Neural crest cell (in vitro differentiated cells): ENCODE measurements around the gene KIAA0586. TPM values are rescaled to one million over a fixed set of nuclear protein-coding genes. Genes with fewer than 3 reads are reported as not detected.

Source experiments
- DNase-seq: peaks from one replicate; pipeline ENCODE4 v3.0.0; 2021; ENCODE audit warnings: low read depth, mixed read lengths, low spot score
- H3K27ac Mint-ChIP-seq: one replicate; pipeline ENCODE4 v1.8.0; 2021; ENCODE audit warnings: mild to moderate bottlenecking, mixed read lengths; ENCODE audit not compliant: unreplicated experiment
- H3K27me3 Mint-ChIP-seq: 2 replicates; pipeline ENCODE4 v1.8.0; 2021; ENCODE audit warnings: low read depth, mild to moderate bottlenecking, mixed read lengths
- H3K36me3 Mint-ChIP-seq: 2 replicates; pipeline ENCODE4 v1.8.0; 2021; ENCODE audit warnings: low read depth, mild to moderate bottlenecking, mixed read lengths
- H3K4me1 Mint-ChIP-seq: 2 replicates; pipeline ENCODE4 v1.8.0; 2021; ENCODE audit warnings: mixed read lengths
- H3K4me3 Mint-ChIP-seq: one replicate; pipeline ENCODE4 v1.8.0; 2021; ENCODE audit warnings: mild to moderate bottlenecking, mixed read lengths
- H3K9me3 Mint-ChIP-seq: 2 replicates; pipeline ENCODE4 v1.8.0; 2021; ENCODE audit warnings: mixed read lengths
- total RNA-seq: library from RNA; stranded (reverse); gene quantifications from 2 replicates; pipeline ENCODE4 v1.2.1, GENCODE V29; 2021
- TF ChIP-seq, protein P1 (sequence below): fragments of 200-600 bp; sonication (generic); conservative IDR thresholded peaks from 2 replicates; pipeline ENCODE4 v1.5.0; 2021; ENCODE audit warnings: antibody characterized with exemption, mild to moderate bottlenecking

KIAA0586 gene
- total RNA-seq, 1 donor from 2014 or later = 41.1 TPM

DNA sequence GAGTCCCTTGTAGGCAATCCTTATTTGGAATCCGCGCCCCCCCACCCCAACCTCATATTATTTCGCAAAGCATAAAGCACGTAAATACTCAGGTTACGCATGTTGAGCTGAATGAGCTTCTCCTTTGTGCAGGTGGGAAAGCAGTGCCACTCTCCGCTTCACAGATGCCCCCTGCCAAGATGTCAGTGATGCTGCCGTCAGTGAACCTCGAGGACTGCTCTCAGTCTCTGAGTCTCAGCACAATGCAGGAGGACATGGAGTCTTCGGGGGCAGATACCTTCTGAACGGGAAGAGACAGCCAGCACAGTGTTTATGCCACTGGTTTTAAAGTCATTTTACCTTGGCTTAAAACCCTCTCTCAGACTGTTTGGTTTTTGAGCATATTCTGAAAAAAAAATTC, 120.1 kb downstream of the KIAA0586 start:
- Mint-ChIP-seq H3K36me3 (peaks cover 20% of the 10 kb centered on the region), H3K4me1 (no peaks in the 10 kb centered on the region), H3K27me3 (no peaks in the 10 kb centered on the region), H3K27ac (no peak overlapping the region), H3K9me3 (peaks cover 6% of the 10 kb centered on the region), H3K4me3 (no peak overlapping the region)
- TF ChIP-seq, protein P1, sequence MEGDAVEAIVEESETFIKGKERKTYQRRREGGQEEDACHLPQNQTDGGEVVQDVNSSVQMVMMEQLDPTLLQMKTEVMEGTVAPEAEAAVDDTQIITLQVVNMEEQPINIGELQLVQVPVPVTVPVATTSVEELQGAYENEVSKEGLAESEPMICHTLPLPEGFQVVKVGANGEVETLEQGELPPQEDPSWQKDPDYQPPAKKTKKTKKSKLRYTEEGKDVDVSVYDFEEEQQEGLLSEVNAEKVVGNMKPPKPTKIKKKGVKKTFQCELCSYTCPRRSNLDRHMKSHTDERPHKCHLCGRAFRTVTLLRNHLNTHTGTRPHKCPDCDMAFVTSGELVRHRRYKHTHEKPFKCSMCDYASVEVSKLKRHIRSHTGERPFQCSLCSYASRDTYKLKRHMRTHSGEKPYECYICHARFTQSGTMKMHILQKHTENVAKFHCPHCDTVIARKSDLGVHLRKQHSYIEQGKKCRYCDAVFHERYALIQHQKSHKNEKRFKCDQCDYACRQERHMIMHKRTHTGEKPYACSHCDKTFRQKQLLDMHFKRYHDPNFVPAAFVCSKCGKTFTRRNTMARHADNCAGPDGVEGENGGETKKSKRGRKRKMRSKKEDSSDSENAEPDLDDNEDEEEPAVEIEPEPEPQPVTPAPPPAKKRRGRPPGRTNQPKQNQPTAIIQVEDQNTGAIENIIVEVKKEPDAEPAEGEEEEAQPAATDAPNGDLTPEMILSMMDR = no peak
- DNase-seq = no peak

DNA sequence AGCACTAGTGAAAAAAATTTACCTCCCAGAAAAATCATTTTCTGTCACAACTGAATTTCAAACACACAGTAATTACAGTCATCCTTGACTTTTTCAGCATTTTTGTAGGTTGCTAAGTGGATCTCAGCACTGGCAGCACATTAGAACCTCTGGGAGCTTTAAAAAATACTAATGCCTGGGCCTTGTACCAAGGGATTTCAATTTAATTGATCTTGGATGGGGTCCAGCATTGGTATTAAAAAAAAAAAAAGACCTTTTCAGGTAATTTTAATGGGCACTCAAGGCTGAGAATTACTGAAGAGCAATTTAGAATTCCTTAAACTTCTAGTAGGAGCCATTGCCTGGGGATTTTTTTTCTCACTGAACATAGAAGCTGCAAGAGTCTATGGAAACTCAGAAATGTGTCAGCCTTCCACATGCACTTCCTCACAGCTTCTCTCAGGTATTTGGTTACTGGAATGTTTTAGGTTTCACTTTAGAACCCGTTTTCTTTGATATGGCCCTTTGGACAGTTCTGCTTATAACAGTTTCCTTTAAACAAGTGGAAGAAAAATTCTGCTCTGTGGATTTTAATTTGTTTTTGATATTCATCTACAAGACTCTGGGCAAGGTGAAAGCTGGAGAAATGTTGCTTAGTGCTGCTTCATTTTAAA, 121.7 kb downstream of the KIAA0586 start:
- Mint-ChIP-seq H3K9me3 (no peaks in the 10 kb centered on the region), H3K4me1 (no peaks in the 10 kb centered on the region), H3K4me3 (no peak overlapping the region), H3K36me3 (peaks cover 7% of the 10 kb centered on the region), H3K27me3 (no peaks in the 10 kb centered on the region), H3K27ac (no peak overlapping the region)
- DNase-seq = no peak
- TF ChIP-seq, protein P1 = no peak

GRCh38 chr14:58553959-58554358, 126.4 kb downstream of the KIAA0586 start:
- Mint-ChIP-seq H3K27me3 (no peaks in the 10 kb centered on the region), H3K36me3 (no peaks in the 10 kb centered on the region), H3K4me1 (no peaks in the 10 kb centered on the region), H3K4me3 (no peak overlapping the region), H3K9me3 (no peaks in the 10 kb centered on the region), H3K27ac (no peak overlapping the region)
- no peak for DNase-seq
- TF ChIP-seq, protein P1 = no peak

DNA sequence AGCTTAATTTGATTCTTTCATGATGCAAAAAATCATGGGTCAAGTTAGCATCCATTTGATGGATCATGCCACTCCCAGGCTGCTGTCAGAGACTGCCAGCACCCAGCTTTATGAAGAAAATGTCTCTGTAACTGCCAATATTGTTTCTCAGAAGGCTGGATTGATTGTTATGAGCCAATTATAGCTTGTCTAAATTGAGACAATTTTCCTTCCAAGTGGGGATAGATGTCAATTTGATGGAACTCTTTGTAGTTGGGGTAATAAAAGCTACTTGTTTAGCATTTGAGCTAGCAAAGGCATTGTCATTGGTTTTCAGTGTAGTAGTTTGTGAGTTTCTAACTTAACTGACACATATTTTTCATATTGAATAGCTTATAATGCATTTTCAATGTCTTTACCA, 128.1 kb downstream of the KIAA0586 start:
- Mint-ChIP-seq H3K9me3 (no peaks in the 10 kb centered on the region), H3K36me3 (no peaks in the 10 kb centered on the region), H3K27ac (no peak overlapping the region), H3K27me3 (no peaks in the 10 kb centered on the region), H3K4me3 (no peak overlapping the region), H3K4me1 (no peaks in the 10 kb centered on the region)
- no peak for DNase-seq
- TF ChIP-seq, protein P1 = no peak

GRCh38 chr14:58557242-58557641, 129.7 kb downstream of the KIAA0586 start:
- Mint-ChIP-seq H3K4me1 (peaks cover 4% of the 10 kb centered on the region), H3K36me3 (no peaks in the 10 kb centered on the region), H3K27me3 (no peaks in the 10 kb centered on the region), H3K27ac (peak overlapping the region; percentile 36), H3K4me3 (no peak overlapping the region), H3K9me3 (no peaks in the 10 kb centered on the region)
- TF ChIP-seq, protein P1 = no peak
- DNase-seq = no peak
